ENCODE measurements around the gene ATP6V1F. TPM values are rescaled to one million over a fixed set of nuclear protein-coding genes. Genes with fewer than 3 reads are reported as not detected.

Gene ATP6V1F
- total RNA-seq, 2 experiments from 2014 or later: 108 to 155 TPM

Other genes starting within 250 kb of the ATP6V1F start
- 0.06 and 0.10 TPM in 2 replicates for gene GARIN1A, start 190.6 kb upstream of the ATP6V1F start, total RNA-seq (2014; rRNA removed; shearing (Covaris generic))
- gene GARIN1A, start 190.6 kb upstream of the ATP6V1F start, total RNA-seq (2022): 0.29 and 0.33 TPM in 2 replicates
- gene CALU, start 123.5 kb upstream of the ATP6V1F start, total RNA-seq (2014; rRNA removed; shearing (Covaris generic)): 45.6 and 61.3 TPM in 2 replicates
- 52.8 and 57.7 TPM in 2 replicates for gene CALU, start 123.5 kb upstream of the ATP6V1F start, total RNA-seq (2022)
- gene OPN1SW, start 87.1 kb upstream of the ATP6V1F start, total RNA-seq (2014; rRNA removed; shearing (Covaris generic)): not detected in 2 replicates
- not detected in 2 replicates for gene OPN1SW, start 87.1 kb upstream of the ATP6V1F start, total RNA-seq (2022)
- 11.0 and 11.7 TPM in 2 replicates for gene CCDC136, start 70.9 kb upstream of the ATP6V1F start, total RNA-seq (2014; rRNA removed; shearing (Covaris generic))
- 33.5 and 38.7 TPM in 2 replicates for gene CCDC136, start 70.9 kb upstream of the ATP6V1F start, total RNA-seq (2022)
- 0.03 and 0.05 TPM in 2 replicates for gene FLNC, start 32.5 kb upstream of the ATP6V1F start, total RNA-seq (2014; rRNA removed; shearing (Covaris generic))
- 0.06 TPM in 2 replicates for gene FLNC, start 32.5 kb upstream of the ATP6V1F start, total RNA-seq (2022)
- gene KCP, start 47.9 kb downstream of the ATP6V1F start, total RNA-seq (2014; rRNA removed; shearing (Covaris generic)): 0.90 and 2.3 TPM in 2 replicates
- 1.4 TPM in 2 replicates for gene KCP, start 47.9 kb downstream of the ATP6V1F start, total RNA-seq (2022)
- gene IRF5, start 75.1 kb downstream of the ATP6V1F start, total RNA-seq (2014; rRNA removed; shearing (Covaris generic)): 3.9 and 8.2 TPM in 2 replicates
- gene IRF5, start 75.1 kb downstream of the ATP6V1F start, total RNA-seq (2022): 15.8 and 21.9 TPM in 2 replicates
- gene TNPO3, start 192.3 kb downstream of the ATP6V1F start, total RNA-seq (2014; rRNA removed; shearing (Covaris generic)): 51.4 and 55.1 TPM in 2 replicates
- gene TNPO3, start 192.3 kb downstream of the ATP6V1F start, total RNA-seq (2022): 70.6 and 71.7 TPM in 2 replicates

All from OCI-LY7 (cell line).